Activated CD8-positive, alpha-beta memory T cell treated with anti-CD3 and anti-CD28 coated beads, Interleukin-2, amount 50 U/mL, for 48 hours (primary cell): ENCODE results near the gene GDAP1L1.
"Not testable (repeated sequence)": the region's sequence is repeated elsewhere in the genome, so short reads cannot be mapped to it uniquely, and the experiment has no call there.

Experiments used
- DNase-seq: peaks from one replicate; pipeline ENCODE4 v3.0.0-alpha.2; 2020

GDAP1L1 gene

DNA sequence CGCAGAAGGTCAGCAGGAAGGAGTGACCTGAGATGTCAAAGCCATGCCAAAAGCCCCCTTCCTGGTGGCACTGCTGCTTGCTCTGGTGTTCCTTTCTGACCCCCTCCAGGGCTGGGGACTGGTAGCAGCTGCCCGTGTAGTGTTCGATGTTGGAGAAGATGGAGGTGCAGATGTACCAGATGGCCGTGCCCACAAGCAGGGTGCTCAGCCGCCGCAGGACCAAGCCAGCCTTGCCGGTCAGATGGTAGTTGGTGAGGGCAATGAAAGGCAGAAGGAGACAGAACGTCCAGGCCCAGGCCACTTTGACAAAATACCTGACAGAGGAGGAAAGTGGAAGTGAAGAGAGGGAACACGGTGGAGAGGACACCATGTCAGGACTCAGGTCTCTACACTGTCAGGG is 59.8 kb downstream of the GDAP1L1 start:
- no peak for DNase-seq

DNA sequence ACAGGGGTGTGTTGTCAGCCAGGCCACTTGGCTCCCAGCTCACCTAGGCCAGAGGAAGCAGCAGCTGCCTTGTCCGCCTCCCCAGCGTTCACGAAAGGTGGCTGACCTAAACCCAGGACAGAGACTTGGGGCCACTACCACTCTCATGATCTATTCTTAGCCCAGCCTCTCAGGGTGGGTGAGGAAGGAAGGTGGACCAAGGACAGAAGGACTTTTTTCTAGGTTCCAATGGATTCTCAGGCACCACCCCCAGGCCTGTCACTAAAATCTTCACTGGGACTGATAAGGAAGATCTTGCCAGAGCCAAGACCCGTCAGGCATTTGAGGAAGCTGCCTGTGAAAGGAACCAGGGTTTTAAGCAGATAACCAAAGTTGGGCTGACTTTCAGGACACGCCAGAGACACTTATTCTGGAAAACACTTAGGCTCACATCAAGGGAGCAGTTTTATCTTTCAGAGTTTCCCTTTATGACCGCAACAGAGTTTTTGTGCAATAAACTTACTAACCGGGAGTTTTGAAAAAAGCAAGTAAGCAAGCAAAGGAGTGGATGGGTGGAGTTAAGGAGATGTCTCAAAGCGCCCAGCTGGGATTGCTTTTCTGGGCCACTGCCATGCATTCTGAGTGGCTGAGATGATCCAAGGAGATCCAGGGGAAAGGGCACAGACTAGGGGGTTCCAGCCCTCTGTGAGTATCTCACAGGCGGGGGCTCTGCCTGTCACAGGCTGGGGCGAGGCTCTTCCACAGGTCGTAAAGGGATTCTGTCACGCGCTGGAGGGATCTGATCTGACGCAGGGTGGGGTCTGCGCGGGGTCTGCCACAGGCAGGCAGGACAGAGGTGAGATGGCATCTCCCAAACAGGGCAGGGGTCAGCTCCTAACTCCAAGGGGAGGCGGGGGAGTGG is 62.9 kb downstream of the GDAP1L1 start:
- peak; percentile 58 for DNase-seq

DNA sequence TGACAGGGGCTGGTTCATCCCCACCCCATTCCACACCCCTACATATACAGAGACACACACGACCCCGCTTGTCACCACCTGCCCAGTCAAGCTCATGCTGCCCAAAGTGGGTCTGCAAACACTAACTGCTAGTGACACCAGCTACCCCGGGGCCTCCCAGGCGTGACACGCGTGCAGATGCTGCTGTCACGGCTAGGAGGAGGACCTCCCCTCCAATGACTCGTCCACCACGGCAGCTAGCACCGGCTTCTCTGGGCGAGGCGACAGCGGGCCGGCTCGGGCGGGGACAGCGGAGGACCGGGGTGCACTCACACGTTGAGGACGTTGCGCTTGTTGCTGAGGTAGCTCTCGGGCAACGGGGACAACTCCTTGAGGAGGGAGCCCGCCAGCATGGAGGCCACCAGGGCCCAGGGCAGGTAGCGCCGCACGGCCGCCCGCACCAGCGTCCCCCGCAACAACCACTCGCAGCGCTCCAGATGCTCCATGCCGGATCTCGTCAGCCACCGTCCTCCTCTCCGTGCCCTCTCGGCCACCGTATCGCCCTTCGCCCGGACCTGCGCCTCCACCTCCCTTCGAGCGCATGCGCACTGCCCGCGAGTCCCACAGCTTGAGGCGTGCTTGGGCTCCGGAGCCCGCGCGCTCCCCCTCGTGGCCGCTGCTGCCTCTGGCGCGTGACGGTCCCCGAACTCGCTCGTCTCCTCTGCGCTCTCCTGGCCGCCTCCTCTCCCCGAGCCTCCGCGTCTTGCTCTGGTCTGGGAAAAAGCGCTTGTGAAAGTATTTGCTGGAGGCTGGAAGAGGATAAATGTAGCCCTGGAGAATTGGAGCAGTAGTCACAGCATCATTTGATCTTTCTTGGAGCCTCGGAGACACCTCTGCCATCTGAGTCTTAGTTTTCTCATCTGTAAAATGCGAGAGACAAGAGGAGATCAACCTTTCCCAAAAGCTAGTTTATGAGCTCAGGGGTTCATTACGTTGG is 63.8 kb downstream of the GDAP1L1 start, which contains the start of gene FITM2:
Gene FITM2 (minus strand): TSS at position 539 of the 976 bp plus-strand sequence. CDS start 54 bp downstream, at position 485.
- peak; percentile 99 for DNase-seq

DNA sequence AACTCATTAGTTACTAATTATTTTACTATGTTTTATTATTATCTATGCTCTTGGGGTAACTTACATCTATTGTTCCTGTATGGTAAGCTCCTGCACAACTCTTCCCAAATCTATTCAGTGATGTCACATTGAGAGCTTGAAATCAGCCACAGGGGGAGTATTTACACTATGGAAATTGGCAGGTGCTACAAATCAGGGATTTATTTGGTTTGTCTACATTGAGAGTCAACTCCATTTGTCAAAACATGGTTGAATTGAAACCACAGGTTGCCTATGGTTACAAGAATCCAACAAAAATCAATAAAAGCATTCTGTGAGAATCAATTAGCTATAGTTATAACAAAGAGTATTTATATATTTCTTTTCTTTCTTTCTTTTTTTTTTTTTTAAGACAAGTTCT is 67.8 kb downstream of the GDAP1L1 start:
- no peak for DNase-seq

DNA sequence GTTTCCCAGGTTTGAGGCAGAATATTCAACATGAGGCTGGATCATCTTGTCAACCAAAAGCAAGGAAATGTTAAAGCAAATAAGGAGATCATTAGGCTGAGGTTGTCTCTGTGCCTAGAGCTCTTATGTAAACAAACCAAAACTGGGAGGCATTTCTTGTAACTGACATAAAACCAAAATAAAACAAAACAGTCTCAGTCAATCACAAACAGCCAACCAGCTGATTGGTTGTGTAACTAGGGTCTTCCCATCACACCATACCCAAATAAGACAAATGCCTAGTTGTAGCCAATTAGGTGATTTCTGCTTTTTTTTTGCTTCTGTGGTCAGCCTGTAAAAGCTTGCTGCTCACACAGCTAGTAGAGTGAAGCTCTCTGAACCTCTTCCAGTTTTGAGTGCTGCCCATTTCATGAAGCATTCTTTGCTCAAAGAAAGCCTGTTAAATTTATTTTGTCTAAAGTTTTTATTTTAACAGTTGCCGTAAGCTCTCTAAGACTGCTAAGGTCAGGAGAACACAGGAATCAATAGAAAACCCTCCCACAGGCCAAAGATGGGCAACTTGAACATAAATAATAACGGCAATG is 72.8 kb downstream of the GDAP1L1 start:
- DNase-seq = no peak

DNA sequence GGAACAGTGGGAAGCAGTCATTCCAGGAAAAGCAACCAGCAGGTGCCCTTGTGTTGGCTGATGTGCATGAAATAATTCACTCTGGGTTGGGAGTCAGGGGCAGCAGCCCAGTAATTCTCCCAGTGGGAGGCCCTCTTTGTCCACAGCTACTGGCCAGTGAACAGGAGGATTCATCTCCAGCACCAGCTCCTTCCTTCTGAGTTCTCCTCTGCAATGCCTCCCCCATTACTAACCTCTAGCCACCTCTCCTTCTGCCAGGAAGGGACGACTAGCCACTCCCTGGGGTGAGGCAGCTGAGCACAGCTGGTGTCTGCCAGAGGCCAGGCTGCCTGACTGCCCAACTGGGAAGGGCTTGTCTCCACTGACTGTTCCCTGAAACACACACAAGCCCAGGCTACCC is 77.2 kb downstream of the GDAP1L1 start:
- DNase-seq = no peak

DNA sequence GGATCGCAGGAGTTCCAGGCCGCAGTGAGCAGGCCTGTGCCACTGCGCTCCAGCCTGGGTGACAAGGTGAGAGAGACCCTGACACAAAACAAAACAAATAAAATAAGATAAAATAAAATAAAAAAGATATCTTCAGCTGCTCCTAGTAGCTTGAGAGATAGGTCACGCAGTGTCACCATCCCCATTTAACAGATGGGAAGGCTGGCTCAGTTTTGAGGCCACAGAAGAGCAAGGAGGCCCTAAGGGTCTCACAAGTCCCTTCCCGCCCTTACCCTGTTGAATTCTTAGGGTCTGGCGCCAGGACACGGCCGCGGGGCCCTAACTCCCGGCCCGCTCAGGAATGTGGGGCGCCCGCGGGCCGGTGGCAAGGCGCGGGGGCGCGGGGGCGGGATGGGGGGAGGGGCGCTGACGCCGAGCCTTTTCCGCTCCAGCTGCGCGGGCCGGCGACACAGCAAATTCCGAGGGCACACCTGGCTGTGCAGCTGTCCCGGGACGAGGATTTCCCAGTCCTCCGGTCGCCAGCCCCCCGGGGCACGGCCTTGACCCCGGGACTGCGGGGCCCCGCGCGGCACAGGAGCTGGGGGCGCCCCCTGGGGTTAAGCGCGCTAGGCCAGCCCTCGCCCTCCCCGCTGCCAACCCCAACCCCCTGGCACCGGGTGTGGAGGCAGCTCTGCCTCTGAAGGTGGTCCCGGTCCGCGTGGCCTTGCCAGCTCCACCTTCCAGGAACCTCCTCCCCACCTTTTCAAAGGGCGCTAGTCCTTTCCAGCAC is 79.5 kb downstream of the GDAP1L1 start:
- DNase-seq = peak; percentile 66

DNA sequence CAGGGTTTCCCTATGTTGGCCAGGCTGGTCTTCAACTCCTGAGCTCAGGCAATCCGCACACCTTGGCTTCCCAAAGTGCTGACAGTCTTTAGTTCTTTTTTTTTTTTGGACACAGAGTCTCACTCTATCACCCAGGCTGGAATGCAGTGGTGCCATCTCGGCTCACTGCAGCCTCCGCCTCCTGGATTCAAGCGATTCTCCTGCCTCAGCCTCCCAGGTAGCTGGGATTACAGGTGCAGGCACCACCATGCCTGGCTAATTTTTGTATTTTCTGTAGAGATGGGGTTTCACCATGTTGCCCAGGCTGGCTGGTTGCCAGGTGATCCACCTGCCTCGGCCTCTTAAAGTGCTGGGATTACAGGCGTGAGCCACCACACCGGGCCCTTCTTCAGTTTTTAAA is 80.6 kb downstream of the GDAP1L1 start:
- DNase-seq = not testable (repeated sequence)

DNA sequence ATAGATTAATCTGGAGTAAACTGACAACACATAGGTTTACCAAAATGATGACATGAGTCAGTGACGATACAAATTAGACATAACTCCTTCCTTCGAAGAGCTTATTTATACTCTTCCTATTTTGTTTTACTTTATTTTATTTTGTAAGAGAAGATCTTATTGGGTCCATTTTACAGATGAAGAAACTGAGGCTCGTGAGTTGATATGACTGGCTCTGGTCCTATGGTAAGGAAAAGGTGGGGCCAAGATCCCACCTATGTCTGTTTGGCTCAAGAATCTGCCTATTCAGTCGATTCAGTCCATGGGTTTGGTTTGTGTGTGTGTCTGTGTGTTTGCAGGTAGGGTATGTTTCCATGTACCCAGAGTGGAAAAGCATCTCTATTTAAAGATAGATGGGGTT is 81.3 kb downstream of the GDAP1L1 start:
- DNase-seq = no peak
